CD4-positive, alpha-beta T cell treated with Interleukin-6 for 4 hours (primary cell): ENCODE measurements around the gene PARPBP.
A peak's percentile ranks its signal among the peaks of the same experiment; 100 is the strongest.
"Not testable (repeated sequence)": the region's sequence is repeated elsewhere in the genome, so short reads cannot be mapped to it uniquely, and the experiment has no call there.

Source experiments
- DNase-seq: peaks from one replicate; pipeline ENCODE4 v3.0.0-alpha.2; 2020; ENCODE audit warnings: mixed read lengths

The PARPBP gene

GRCh38 chr12:102119674-102120563, at the start of gene PARPBP, which contains the start of gene NUP37:
TSS of gene PARPBP (plus strand) at chr12:102120183. CDS start at chr12:102123889, 3,706 bp downstream.
TSS of gene NUP37 (minus strand) at chr12:102120114. CDS start at chr12:102118518, 1,596 bp downstream.
- DNase-seq: peak; percentile 90

GRCh38 chr12:102072092-102072491, 47.9 kb upstream of the PARPBP start:
- DNase-seq: not testable (repeated sequence)

- no peak for DNase-seq
Measured at GRCh38 chr12:102080842-102081241, 39.1 kb upstream of the PARPBP start.

- DNase-seq: not testable (repeated sequence)
Measured at GRCh38 chr12:102089228-102089835, 30.7 kb upstream of the PARPBP start.

GRCh38 chr12:102093319-102093718, 26.7 kb upstream of the PARPBP start:
- DNase-seq: no peak

DNA sequence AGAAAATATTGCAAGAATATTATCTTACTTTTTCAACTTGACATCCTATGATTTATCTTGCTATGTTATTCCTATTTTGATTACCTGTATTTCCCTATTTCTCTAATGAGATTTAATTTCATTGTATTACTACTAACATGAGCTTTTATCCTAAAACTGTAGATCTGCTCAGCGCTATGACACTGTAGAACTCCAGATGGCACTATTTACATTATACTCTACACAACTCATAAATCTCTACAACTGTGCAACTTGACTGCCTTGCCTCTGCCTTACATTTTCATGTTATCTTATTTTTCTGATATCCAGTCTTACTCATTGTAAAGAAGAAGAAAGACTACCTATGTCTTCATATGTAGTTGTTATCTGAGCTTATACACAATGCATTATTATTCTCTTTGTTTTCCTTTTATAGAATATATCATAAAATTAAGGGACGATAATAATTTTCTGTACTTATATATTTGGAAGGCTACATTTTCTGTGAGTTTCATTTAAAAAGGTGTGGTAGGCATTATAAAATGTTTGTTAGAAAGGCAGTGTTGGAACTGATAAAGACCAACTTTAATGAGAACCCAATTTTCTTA, 24.2 kb upstream of the PARPBP start:
- no peak for DNase-seq

DNA sequence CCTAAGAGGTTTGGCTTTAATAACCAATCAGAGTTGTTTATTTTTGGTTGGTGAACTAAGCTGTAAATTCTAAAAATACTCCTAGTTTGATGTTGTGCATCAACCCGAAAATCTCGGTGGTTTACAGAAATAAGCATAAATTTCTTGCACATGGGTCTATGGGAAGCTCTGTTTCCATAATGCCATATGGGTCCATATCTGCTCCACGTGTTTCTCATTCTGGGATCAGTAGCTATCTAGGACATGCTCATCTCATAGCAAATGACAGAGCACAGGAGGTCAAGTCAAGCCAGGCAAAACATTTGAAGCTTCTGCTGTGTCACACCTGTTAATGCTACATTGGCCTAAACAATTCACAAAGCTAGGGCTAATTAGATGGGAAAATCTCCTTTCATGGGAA, 23.1 kb upstream of the PARPBP start:
- DNase-seq: no peak

DNA sequence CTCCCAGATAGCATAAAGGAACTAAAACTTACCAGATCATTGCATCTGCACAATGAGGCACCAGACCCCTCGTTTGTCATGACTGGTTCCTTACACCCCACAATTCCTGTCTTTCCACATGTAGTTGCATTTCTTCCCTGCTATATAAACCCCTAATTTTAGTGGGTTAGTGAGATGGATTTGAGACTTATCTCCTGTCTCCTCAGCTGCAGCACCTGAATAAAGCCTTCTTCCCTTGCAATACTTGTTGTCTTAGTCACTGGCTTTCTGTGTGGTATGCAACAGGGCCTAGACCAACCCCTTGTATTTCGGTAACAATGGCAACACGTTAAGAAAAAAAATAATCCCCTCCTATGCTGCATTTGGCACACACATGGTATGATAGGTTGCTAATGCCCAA, 13.1 kb upstream of the PARPBP start:
- DNase-seq: no peak

GRCh38 chr12:102107970-102108369, 12.0 kb upstream of the PARPBP start:
- DNase-seq: no peak

- DNase-seq: no peak
Measured at GRCh38 chr12:102110782-102111181, 9.2 kb upstream of the PARPBP start.

DNA sequence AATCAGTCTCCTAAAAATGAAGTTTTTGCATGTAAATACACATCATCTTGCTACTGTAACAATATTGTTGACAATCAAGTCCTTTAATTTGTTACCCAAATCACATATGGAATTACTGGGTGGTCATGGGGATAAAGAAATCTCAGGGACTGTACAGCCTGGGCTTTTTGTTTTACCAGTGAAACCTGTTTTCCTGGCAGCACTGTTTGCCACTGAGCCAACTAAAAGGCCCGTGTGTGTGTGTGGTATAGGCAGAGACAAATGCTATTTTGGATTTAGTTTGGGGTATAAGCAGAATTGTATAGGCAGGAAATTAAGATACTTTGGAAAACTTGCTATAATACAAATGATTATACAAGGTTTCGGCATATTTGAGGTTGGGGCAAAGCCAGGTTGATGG, 5.8 kb upstream of the PARPBP start:
- no peak for DNase-seq

DNA sequence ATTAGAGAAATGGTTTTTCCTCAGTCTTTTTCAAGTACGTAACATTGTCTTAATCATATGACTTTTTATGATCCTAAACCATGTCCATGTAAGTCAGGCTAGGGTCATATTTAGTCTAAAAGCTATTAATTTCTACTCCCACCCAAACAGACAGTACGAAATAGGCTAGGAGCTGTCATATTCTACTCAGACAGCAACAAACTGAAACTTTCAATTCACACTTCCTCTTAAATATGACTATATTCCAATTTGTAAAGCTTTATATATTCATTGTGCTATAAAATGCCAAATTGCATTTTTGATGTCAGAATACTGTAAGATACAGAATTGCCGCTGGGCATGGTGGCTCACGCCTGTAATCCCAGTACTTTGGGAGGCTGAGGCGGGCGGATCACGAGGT, 3.6 kb upstream of the PARPBP start:
- no peak for DNase-seq

DNA sequence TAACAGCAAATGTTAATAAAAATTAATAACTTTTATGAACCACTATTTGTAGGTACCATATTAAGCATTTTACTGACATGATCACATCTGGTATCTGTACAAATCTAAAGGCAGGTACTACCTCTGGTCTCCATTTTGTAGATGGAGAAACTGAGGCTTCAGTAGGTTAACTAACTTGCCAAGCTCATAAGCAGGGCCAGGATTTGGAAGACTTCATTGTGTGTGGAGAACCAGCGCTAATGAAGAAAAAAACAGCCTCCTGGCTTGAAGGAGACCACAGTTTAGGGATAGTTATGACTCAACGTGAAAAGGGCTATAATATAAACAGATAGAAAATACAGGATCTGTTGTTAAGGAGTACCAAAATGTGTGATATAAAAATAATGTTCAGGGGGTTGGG, 1.1 kb upstream of the PARPBP start:
- DNase-seq: no peak

GRCh38 chr12:102120564-102120873, 536 bp downstream of the PARPBP start:
- no peak for DNase-seq

GRCh38 chr12:102120886-102121285, 903 bp downstream of the PARPBP start:
- DNase-seq: no peak

- not testable (repeated sequence) for DNase-seq
Measured at GRCh38 chr12:102121328-102121727, 1.3 kb downstream of the PARPBP start.

DNA sequence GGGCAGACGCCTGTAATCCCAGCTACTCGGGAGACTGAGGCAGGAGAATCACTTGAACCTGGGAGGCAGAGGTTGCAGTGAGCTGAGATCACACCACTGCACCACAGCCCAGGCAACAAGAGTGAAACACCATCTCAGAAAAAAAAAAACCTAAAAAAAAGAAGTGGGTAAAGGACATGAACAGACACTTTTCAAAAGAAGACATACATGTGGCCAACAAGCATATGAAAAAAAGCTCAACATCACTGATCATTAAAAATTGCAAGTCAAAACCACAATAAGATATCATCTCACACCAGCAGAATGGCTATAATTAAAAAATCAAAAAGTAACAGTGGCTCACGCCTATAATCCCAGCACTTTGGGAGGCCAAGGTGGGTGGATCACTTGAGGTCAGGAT, 10.7 kb downstream of the PARPBP start:
- not testable (repeated sequence) for DNase-seq

DNA sequence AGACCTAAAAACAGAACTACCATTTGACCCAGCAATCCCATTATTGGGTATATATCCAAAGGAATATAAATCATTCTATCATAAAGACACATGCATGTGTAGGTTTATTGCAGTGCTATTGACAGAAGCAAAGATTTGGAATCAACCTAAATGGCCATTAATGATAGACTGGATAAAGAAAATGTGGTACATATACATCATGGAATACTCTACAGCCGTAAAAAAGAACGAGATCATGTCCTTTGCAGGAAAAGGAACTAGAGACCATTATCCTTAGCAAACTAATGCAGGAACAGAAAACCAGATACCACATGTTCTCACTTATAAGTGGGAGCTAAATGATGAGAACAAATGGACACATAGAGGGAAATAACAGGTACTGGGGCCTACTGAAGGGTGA, 11.5 kb downstream of the PARPBP start:
- DNase-seq: not testable (repeated sequence)

- DNase-seq: not testable (repeated sequence)
Measured at GRCh38 chr12:102137619-102138018, 17.6 kb downstream of the PARPBP start.

DNA sequence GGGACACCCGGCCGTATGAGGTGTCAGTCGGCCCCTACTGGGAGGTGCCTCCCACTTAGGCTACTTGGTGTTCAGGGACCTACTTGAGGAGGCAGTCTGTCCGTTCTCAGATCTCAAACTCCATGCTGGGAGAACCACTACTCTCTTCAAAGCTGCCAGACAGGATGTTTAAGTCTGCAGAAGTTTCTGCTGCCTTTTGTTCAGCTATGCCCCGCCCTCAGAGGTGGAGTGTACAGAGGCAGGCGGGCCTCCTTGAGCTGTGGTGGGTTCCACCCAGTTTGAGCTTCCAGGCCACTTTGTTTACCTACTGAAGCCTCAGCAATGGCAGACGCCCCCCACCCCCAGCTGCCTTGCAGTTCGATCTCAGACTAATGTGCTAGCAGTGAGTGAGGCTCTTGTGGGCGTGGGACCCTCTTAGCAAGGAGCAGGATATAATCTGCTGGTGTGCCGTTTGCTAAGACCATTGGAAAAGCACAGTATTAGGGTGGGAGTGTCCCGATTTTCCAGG, 22.9 kb downstream of the PARPBP start:
- DNase-seq: peak; percentile 28

DNA sequence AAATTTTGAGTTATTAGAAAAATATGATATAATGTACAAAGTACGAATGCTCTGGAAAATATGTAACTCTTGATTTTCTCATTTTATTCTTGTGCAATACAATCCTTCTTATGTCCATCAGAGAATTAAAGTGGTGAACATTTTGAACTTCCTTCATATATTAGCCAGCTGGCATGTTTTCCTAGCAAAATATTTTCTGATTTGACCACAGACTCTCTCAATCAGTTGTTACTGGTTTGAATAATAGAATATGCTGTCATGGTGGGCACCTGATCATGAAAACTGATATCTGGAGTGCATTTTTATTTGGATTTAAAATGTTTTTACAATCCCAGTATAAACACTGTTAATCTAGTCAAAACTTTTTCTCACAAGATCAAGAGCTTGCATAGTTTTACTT, 24.2 kb downstream of the PARPBP start:
- DNase-seq: no peak

- DNase-seq: not testable (repeated sequence)
Measured at GRCh38 chr12:102147062-102147587, 27.1 kb downstream of the PARPBP start.

GRCh38 chr12:102155206-102155605, 35.2 kb downstream of the PARPBP start:
- DNase-seq: not testable (repeated sequence)
